DMS53 treated with DMSO at 0.1 percent for 48 hours (cell line): ENCODE results near the gene ST3GAL6.

ENCODE experiments used
- DNase-seq: peaks from one replicate; lab custom pipeline; 2025; ENCODE audit not compliant: unreplicated experiment; lab: John Stamatoyannopoulos, UW

ST3GAL6 gene

GRCh38 chr3:98763076-98763475, at the start of gene ST3GAL6:
TSS of gene ST3GAL6 (plus strand) at chr3:98763340. CDS start at chr3:98768441, 5,101 bp downstream.
- DNase-seq: no peak

- no peak for DNase-seq
These were observed 49.2 kb upstream of the ST3GAL6 start for GRCh38 chr3:98713984-98714383.

- no peak for DNase-seq
These were observed 45.6 kb upstream of the ST3GAL6 start for GRCh38 chr3:98717584-98717983.

GRCh38 chr3:98718730-98719129, 44.4 kb upstream of the ST3GAL6 start:
- DNase-seq: no peak

- DNase-seq: no peak
These were observed 41.4 kb upstream of the ST3GAL6 start for GRCh38 chr3:98721776-98722175.

GRCh38 chr3:98722389-98722788, 40.8 kb upstream of the ST3GAL6 start:
- DNase-seq: no peak

GRCh38 chr3:98725352-98725751, 37.8 kb upstream of the ST3GAL6 start:
- no peak for DNase-seq

- DNase-seq: no peak
These were observed 37.1 kb upstream of the ST3GAL6 start for GRCh38 chr3:98726084-98726483.

GRCh38 chr3:98727638-98728037, 35.5 kb upstream of the ST3GAL6 start:
- no peak for DNase-seq

GRCh38 chr3:98728672-98729071, 34.5 kb upstream of the ST3GAL6 start:
- no peak for DNase-seq

GRCh38 chr3:98730338-98730737, 32.8 kb upstream of the ST3GAL6 start:
- DNase-seq: no peak

GRCh38 chr3:98730886-98731537, 32.1 kb upstream of the ST3GAL6 start:
- DNase-seq: no peak

- no peak for DNase-seq
These were observed 31.3 kb upstream of the ST3GAL6 start for GRCh38 chr3:98731720-98732285.

GRCh38 chr3:98732286-98733052, 30.7 kb upstream of the ST3GAL6 start:
- DNase-seq: peak; percentile 7

GRCh38 chr3:98733053-98733811, 29.9 kb upstream of the ST3GAL6 start:
- no peak for DNase-seq

GRCh38 chr3:98733812-98734281, 29.3 kb upstream of the ST3GAL6 start:
- no peak for DNase-seq

- no peak for DNase-seq
These were observed 28.8 kb upstream of the ST3GAL6 start for GRCh38 chr3:98734306-98734705.

- DNase-seq: no peak
These were observed 28.4 kb upstream of the ST3GAL6 start for GRCh38 chr3:98734735-98735134.

GRCh38 chr3:98735296-98735695, 27.8 kb upstream of the ST3GAL6 start:
- no peak for DNase-seq

- DNase-seq: no peak
These were observed 27.3 kb upstream of the ST3GAL6 start for GRCh38 chr3:98735761-98736269.

GRCh38 chr3:98737301-98737700, 25.8 kb upstream of the ST3GAL6 start:
- no peak for DNase-seq
